H9 (cell line): ENCODE measurements around the gene PIEZO2. TPM values are rescaled to one million over a fixed set of nuclear protein-coding genes. Genes with fewer than 3 reads are reported as not detected.

ENCODE experiments used
- DNase-seq: peaks from one replicate; pipeline ENCODE4 v3.0.0-alpha.2; 2017
- H2AFZ ChIP-seq: one replicate; pipeline ENCODE4 v1.6.1; 2013; ENCODE audit warnings: mild to moderate bottlenecking, low read length, control low read depth, moderate library complexity
- H2AK5ac ChIP-seq: 2 replicates; pipeline ENCODE4 v1.6.1; 2013; ENCODE audit warnings: low read length, control low read depth, mixed read lengths; ENCODE audit not compliant: insufficient read length
- H2BK120ac ChIP-seq: one replicate; pipeline ENCODE4 v1.6.1; 2013; ENCODE audit warnings: low read depth, mild to moderate bottlenecking, low read length, control low read depth, inconsistent platforms; ENCODE audit not compliant: poor library complexity, severe bottlenecking
- H2BK12ac ChIP-seq: 2 replicates; pipeline ENCODE4 v1.6.1; 2013; ENCODE audit warnings: low read length, control low read depth, mixed read lengths, low read depth; ENCODE audit not compliant: insufficient read length
- H2BK15ac ChIP-seq: 2 replicates; pipeline ENCODE4 v1.6.1; 2013; ENCODE audit warnings: low read depth, low read length, control low read depth
- H2BK20ac ChIP-seq: one replicate; pipeline ENCODE4 v1.6.1; 2013; ENCODE audit warnings: low read depth, mild to moderate bottlenecking, low read length, control low read depth, inconsistent platforms; ENCODE audit not compliant: poor library complexity, severe bottlenecking
- H2BK5ac ChIP-seq: 2 replicates; pipeline ENCODE4 v1.6.1; 2013; ENCODE audit warnings: low read length, control low read depth, mixed read lengths; ENCODE audit not compliant: insufficient read length
- H3K14ac ChIP-seq: 2 replicates; pipeline ENCODE4 v1.6.1; 2013; ENCODE audit warnings: low read length, control low read depth; ENCODE audit not compliant: insufficient read depth
- H3K18ac ChIP-seq: 2 replicates; pipeline ENCODE4 v1.6.1; 2013; ENCODE audit warnings: low read depth, mild to moderate bottlenecking, mixed read lengths, low read length, control low read depth; ENCODE audit not compliant: insufficient read length
- H3K23ac ChIP-seq: 2 replicates; pipeline ENCODE4 v1.6.1; 2013; ENCODE audit warnings: low read length, control low read depth, mixed read lengths, low read depth; ENCODE audit not compliant: insufficient read length
- H3K23me2 ChIP-seq: 2 replicates; pipeline ENCODE4 v1.6.1; 2013; ENCODE audit warnings: low read depth, mild to moderate bottlenecking, mixed read lengths, low read length, control low read depth; ENCODE audit not compliant: insufficient read length, poor library complexity, severe bottlenecking
- H3K27ac ChIP-seq: 2 replicates; pipeline ENCODE4 v1.5.1; 2013; ENCODE audit warnings: low read length, control low read depth, mixed read lengths, low read depth; ENCODE audit not compliant: insufficient read length
- H3K27me3 ChIP-seq: 2 replicates; pipeline ENCODE4 v1.6.1; 2013; ENCODE audit warnings: low read length, control low read depth, inconsistent platforms; ENCODE audit not compliant: insufficient read depth
- H3K4ac ChIP-seq: 2 replicates; pipeline ENCODE4 v1.6.1; 2013; ENCODE audit warnings: low read depth, mild to moderate bottlenecking, control low read depth, inconsistent platforms, low read length, moderate library complexity
- H3K4me1 ChIP-seq: 2 replicates; pipeline ENCODE4 v1.6.1; 2013; ENCODE audit warnings: low read length, control low read depth, inconsistent platforms; ENCODE audit not compliant: insufficient read depth
- H3K4me2 ChIP-seq: 2 replicates; pipeline ENCODE4 v1.6.1; 2013; ENCODE audit warnings: low read length, control low read depth, mixed read lengths; ENCODE audit not compliant: insufficient read length, insufficient read depth
- H3K56ac ChIP-seq: 2 replicates; pipeline ENCODE4 v1.6.1; 2013; ENCODE audit warnings: low read depth, mild to moderate bottlenecking, mixed read lengths, low read length, control low read depth; ENCODE audit not compliant: insufficient read length
- H3K79me1 ChIP-seq: 2 replicates; pipeline ENCODE4 v1.6.1; 2013; ENCODE audit warnings: low read depth, mild to moderate bottlenecking, moderate library complexity, low read length, control low read depth, inconsistent platforms; ENCODE audit not compliant: insufficient read depth, poor library complexity, severe bottlenecking
- H3K79me2 ChIP-seq: 2 replicates; pipeline ENCODE4 v1.6.1; 2013; ENCODE audit warnings: low read length, control low read depth, inconsistent platforms; ENCODE audit not compliant: insufficient read depth
- H3K9ac ChIP-seq: 2 replicates; pipeline ENCODE4 v1.6.1; 2013; ENCODE audit warnings: low read length, control low read depth, mixed read lengths; ENCODE audit not compliant: insufficient read length; ENCODE audit errors: extremely low read depth
- H3K9me3 ChIP-seq: one replicate; pipeline ENCODE4 v1.6.1; 2013; ENCODE audit warnings: low read depth, low read length, inconsistent platforms; ENCODE audit not compliant: control insufficient read depth
- H3T11ph ChIP-seq: one replicate; pipeline ENCODE4 v1.6.1; 2013; ENCODE audit warnings: mild to moderate bottlenecking, low read length, control low read depth, inconsistent platforms
- H4K20me1 ChIP-seq: one replicate; pipeline ENCODE4 v1.6.1; 2013; ENCODE audit not compliant: control insufficient read depth, insufficient read length, insufficient read depth
- H4K5ac ChIP-seq: 2 replicates; pipeline ENCODE4 v1.6.1; 2013; ENCODE audit warnings: low read depth, mild to moderate bottlenecking, mixed read lengths, low read length, control low read depth; ENCODE audit not compliant: insufficient read length
- H4K8ac ChIP-seq: replicated peaks from 2 replicates; pipeline ENCODE4 v1.6.1; 2013; ENCODE audit warnings: low read length, control low read depth, mixed read lengths, low read depth; ENCODE audit not compliant: insufficient read length
- H4K91ac ChIP-seq: 2 replicates; pipeline ENCODE4 v1.6.1; 2013; ENCODE audit warnings: low read depth, mild to moderate bottlenecking, moderate library complexity, mixed read lengths, low read length, control low read depth; ENCODE audit not compliant: insufficient read length
- H3K27ac Mint-ChIP-seq, 3 experiments: 2 replicates in 2 of 3; 3 replicates in 1 of 3; pipeline ENCODE4 v1.8.0; 2020 to 2021; ENCODE audit warnings: mixed read lengths in 3 of 3, mild to moderate bottlenecking in 1 of 3, moderate library complexity in 1 of 3
- H3K27me3 Mint-ChIP-seq: 2 replicates; pipeline ENCODE4 v1.8.0; 2021; ENCODE audit warnings: low read depth, mild to moderate bottlenecking, moderate library complexity, mixed read lengths
- H3K36me3 Mint-ChIP-seq, 3 experiments: 2 replicates in 2 of 3; 3 replicates in 1 of 3; pipeline ENCODE4 v1.8.0; 2020 to 2021; ENCODE audit warnings: low read depth in 3 of 3, mixed read lengths in 3 of 3; ENCODE audit not compliant: insufficient read depth in 1 of 3
- H3K4me1 Mint-ChIP-seq, 2 experiments: 2 replicates each; pipeline ENCODE4 v1.8.0; 2020; ENCODE audit warnings: mixed read lengths in 2 of 2
- H3K4me3 Mint-ChIP-seq, 2 experiments: 2 replicates in 1 of 2; 3 replicates in 1 of 2; pipeline ENCODE4 v1.8.0; 2020 to 2021; ENCODE audit warnings: mild to moderate bottlenecking in 2 of 2, mixed read lengths in 2 of 2, moderate library complexity in 1 of 2
- H3K9me3 Mint-ChIP-seq, 2 experiments: 2 replicates in 1 of 2; 3 replicates in 1 of 2; pipeline ENCODE4 v1.8.0; 2020; ENCODE audit warnings: mild to moderate bottlenecking in 2 of 2, mixed read lengths in 2 of 2, moderate library complexity in 1 of 2
- WGBS: extraction: QIAGEN DNeasy Blood & Tissue Kit; methylation state at CpG from one replicate; pipeline ENCODE4 v1.1.7; 2013; ENCODE audit warnings: missing lambda C conversion rate, low lambda C conversion rate, mixed read lengths; ENCODE audit not compliant: insufficient read length; ENCODE audit errors: extremely low coverage; 5-methylcytosine and 5-hydroxymethylcytosine counted together
- total RNA-seq: library from RNA; stranded (reverse); gene quantifications from 2 replicates; pipeline ENCODE4 v1.2.1, GENCODE V29; 2021
- TF ChIP-seq, protein P1 (sequence below): fragments of 200-600 bp; sonication (generic); conservative IDR thresholded peaks from 3 replicates; pipeline ENCODE4 v1.8.0; 2021; ENCODE audit warnings: antibody characterized with exemption, mild to moderate bottlenecking

The PIEZO2 gene
- total RNA-seq, 1 experiment from 2014 or later: 3.9 TPM

DNA sequence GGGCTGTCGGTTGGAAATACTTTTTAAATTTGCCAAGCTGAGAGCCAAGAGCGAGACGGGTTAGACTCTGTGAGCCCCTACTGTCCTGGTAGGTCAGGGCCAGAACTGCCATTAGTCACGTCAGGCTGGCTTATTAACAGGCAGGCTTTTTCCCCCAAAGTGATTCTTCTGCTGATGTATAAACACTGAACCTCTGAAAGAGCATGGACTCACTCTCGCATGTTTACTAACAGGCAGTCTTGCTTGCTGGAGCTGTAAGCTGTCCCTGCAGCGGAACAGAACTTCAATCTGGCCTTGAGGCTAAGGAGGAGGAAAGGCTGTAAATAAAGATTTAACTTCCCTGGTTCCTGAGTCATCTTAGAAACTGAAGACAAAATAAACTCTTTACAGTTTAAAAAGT, 288.4 kb downstream of the PIEZO2 start:
- Mint-ChIP-seq H3K27me3 (no peaks in the 10 kb centered on the region), H3K27ac (peak overlapping the region; percentile 22 to 87 (median 49); a peak in 3 of 7 replicates), H3K4me3 (no peak overlapping the region), H3K4me1 (peaks cover 21 to 29% of the 10 kb centered on the region in 2 experiments), H3K36me3 (peaks cover 0 to 15% (median 0%) of the 10 kb centered on the region in 3 experiments; a peak in 5 of 7 replicates), H3K9me3 (peaks cover 2 to 4% of the 10 kb centered on the region in 2 experiments; a peak in 2 of 5 replicates)
- no peaks in the 10 kb centered on the region for H3K79me2 ChIP-seq
- H2BK15ac ChIP-seq: no peak overlapping the region
- no peak overlapping the region for H2BK120ac ChIP-seq
- H3K18ac ChIP-seq: no peak overlapping the region
- H3K4me1 ChIP-seq: no peaks in the 10 kb centered on the region
- no CpG with 5 or more reads among the region's 6 CpGs for WGBS
- DNase-seq: no peak
- no peak overlapping the region for H3K56ac ChIP-seq
- no peaks in the 10 kb centered on the region for H3K23me2 ChIP-seq
- no peak overlapping the region for H2AK5ac ChIP-seq
- H4K91ac ChIP-seq: no peak overlapping the region
- no peak overlapping the region for H2BK20ac ChIP-seq
- no peak overlapping the region for H4K8ac ChIP-seq
- H4K20me1 ChIP-seq: no peaks in the 10 kb centered on the region
- no peak overlapping the region for H3K9ac ChIP-seq
- no peaks in the 10 kb centered on the region for H3K9me3 ChIP-seq
- H4K5ac ChIP-seq: no peak overlapping the region
- H3K4ac ChIP-seq: no peak overlapping the region
- no peaks in the 10 kb centered on the region for H3K27me3 ChIP-seq
- no peak overlapping the region for H2BK5ac ChIP-seq
- no peak overlapping the region for H3K23ac ChIP-seq
- no peak overlapping the region for H2BK12ac ChIP-seq
- no peaks in the 10 kb centered on the region for H3K79me1 ChIP-seq
- TF ChIP-seq, protein P1, sequence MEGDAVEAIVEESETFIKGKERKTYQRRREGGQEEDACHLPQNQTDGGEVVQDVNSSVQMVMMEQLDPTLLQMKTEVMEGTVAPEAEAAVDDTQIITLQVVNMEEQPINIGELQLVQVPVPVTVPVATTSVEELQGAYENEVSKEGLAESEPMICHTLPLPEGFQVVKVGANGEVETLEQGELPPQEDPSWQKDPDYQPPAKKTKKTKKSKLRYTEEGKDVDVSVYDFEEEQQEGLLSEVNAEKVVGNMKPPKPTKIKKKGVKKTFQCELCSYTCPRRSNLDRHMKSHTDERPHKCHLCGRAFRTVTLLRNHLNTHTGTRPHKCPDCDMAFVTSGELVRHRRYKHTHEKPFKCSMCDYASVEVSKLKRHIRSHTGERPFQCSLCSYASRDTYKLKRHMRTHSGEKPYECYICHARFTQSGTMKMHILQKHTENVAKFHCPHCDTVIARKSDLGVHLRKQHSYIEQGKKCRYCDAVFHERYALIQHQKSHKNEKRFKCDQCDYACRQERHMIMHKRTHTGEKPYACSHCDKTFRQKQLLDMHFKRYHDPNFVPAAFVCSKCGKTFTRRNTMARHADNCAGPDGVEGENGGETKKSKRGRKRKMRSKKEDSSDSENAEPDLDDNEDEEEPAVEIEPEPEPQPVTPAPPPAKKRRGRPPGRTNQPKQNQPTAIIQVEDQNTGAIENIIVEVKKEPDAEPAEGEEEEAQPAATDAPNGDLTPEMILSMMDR: no peak
- H3K14ac ChIP-seq: no peak overlapping the region
- H3T11ph ChIP-seq: no peak overlapping the region
- H3K4me2 ChIP-seq: no peak overlapping the region
- no peak overlapping the region for H3K27ac ChIP-seq
- no peak overlapping the region for H2AFZ ChIP-seq
